Ovary (tissue), 3 donors: Measurements from ENCODE around the gene SLC30A2.

Experiments used
- CTCF ChIP-seq, 3 donors: fragments of 450-650 bp in 2 of 3; fragments of 200-600 bp in 1 of 3; IDR thresholded peaks; one replicate each; pipeline versions ENCODE4 v1.5.1 to v1.8.0; 2016 to 2022; ENCODE audit warnings: antibody characterized with exemption in 3 of 3, mild to moderate bottlenecking in 1 of 3
- EP300 ChIP-seq: sonication (generic); formaldehyde crosslinking; IDR thresholded peaks from one replicate; pipeline ENCODE4 v1.6.1; 2017; ENCODE audit warnings: antibody characterized with exemption
- POLR2A ChIP-seq: fragments of 450-650 bp; IDR thresholded peaks from one replicate; pipeline ENCODE4 v1.6.1; 2017; ENCODE audit warnings: antibody characterized with exemption, mild to moderate bottlenecking, moderate library complexity
- donor health status: DM: no; HTN: no; CAD: no.

- no peak for TF ChIP-seq CTCF (IDR thresholded peaks at IDR 0.05)
- TF ChIP-seq POLR2A: no peak
- no peak for TF ChIP-seq EP300
These were observed 11.3 kb upstream of the SLC30A2 start for GRCh38 chr1:26057189-26057588.
